CD1c-positive myeloid dendritic cell (primary cell): ENCODE results near the gene STEAP1.

Source experiments
- DNase-seq: peaks from one replicate; pipeline ENCODE4 v3.0.0-alpha.2; 2016; ENCODE audit errors: extremely low spot score

STEAP1 gene

GRCh38 chr7:90211391-90212148, 57.3 kb downstream of the STEAP1 start, which contains the start of gene STEAP2:
STEAP2 (plus strand) TSS chr7:90211740; CDS start chr7:90225083, 13,343 bp downstream.
- DNase-seq, result peak; percentile 64

DNA sequence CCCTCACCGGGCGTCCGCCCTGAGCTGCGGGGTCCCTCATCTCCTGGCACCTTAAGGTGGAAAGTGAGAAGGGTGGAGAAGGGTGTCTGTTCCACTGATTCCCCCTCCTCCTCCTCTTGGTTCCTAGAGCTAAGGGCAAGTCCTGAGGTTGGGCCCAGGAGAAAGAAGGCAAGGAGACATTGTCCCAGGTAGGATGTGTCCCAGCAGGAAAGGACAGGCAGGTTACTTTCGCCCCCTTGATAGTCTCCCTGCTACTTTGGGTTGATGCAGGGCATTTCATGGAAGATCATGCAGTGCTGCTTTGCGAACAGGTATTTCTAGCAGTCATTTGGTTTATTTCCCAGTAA, 57.9 kb downstream of the STEAP1 start:
- DNase-seq, result no peak

- no peak for DNase-seq
Observed at GRCh38 chr7:90213521-90213920, 59.3 kb downstream of the STEAP1 start.
